ENCODE data around the gene MACROD2.
"Not testable (repeated sequence)": the region's sequence is repeated elsewhere in the genome, so short reads cannot be mapped to it uniquely, and the experiment has no call there.

The MACROD2 gene

DNA sequence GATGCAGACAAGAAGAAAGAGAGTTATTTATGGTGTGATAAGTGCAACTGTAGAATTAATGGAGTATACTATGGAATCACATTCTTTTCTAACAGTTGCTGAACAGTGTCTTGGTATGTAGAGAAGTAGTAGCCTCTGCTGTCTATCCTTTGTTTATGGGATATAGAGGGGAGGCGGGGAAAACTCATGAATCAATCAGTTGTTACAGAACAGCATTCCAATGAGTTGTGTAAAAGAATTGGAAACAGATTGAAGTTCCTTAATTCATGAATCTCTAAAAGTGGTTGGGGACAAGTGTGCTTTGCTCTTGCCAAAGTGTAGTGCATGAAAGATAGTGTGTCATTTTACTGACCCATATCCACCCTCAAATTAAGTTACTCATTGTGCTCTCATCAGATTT is 264.4 kb downstream of the MACROD2 start:
- H3K27ac ChIP-seq: no peak overlapping the region
- TF ChIP-seq ZFX (IDR thresholded peaks at IDR 0.05; ENCODE audit: borderline replicate concordance) (no peak), CTCF (IDR thresholded peaks at IDR 0.05) (no peak)

DNA sequence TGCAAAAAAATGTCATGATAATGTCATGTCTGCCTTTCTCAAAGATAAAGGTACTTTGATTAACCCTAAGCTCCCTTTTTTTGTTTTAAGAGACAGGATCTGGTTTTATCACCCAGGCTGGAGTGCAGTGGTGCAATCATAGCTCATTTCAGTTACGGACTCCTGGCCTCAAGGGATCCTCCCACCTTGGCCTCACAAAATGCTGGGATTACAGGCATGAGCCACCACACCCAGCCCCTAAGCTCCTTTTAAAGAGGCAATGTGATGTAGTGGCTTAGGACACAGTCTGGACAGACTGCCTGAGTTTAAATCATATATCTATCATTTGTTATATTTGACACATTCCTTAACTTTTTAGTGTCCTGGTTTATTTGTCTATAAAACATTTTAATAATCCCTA is 265.1 kb downstream of the MACROD2 start:
- H3K27ac ChIP-seq: no peak overlapping the region
- no peak for TF ChIP-seq CTCF (IDR thresholded peaks at IDR 0.05)
- TF ChIP-seq ZFX (IDR thresholded peaks at IDR 0.05; ENCODE audit: borderline replicate concordance): no peak

DNA sequence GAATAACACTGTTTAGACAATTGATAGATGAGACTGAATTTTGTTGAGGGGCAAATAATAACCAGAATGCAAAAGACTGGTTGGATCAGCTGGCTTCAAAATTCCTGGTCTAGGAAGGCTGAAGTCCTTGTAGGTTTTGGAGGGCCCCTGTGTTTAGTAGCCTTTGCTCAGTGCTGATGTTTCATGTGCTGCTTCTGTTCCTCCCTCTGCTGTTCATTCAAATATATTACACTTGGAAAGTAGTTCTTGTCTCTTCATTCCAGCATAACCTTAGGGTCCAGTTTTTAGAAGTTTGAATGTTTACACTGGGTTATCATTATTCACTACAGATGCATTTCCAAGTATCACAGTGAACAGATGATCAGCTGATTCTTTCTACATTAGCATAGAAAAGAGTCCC is 269.6 kb downstream of the MACROD2 start:
- TF ChIP-seq CTCF (IDR thresholded peaks at IDR 0.05) (peak; percentile 41), ZFX (IDR thresholded peaks at IDR 0.05; ENCODE audit: borderline replicate concordance) (no peak)
- H3K27ac ChIP-seq: no peak overlapping the region

DNA sequence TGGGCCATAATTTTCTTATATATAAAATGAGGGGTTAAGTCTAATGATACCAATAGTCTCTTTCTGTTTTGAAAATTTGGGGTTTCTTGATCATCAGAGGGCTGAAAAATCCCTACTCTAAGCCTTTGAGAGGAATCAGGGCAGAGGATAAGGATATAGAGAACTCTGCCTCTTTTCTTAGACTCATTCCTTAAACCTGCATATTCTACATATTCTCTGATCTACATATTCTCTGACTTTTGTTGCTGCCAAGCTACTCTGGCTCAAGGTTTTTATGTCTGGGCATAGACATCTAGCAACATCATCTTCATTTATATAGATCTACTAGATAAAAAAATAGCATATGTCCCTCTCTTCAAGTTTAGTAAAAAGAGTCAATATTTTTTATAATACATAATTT is 270.9 kb downstream of the MACROD2 start:
- H3K27ac ChIP-seq: no peak overlapping the region
- no peak for TF ChIP-seq ZFX (IDR thresholded peaks at IDR 0.05; ENCODE audit: borderline replicate concordance)
- no peak for TF ChIP-seq CTCF (IDR thresholded peaks at IDR 0.05)

DNA sequence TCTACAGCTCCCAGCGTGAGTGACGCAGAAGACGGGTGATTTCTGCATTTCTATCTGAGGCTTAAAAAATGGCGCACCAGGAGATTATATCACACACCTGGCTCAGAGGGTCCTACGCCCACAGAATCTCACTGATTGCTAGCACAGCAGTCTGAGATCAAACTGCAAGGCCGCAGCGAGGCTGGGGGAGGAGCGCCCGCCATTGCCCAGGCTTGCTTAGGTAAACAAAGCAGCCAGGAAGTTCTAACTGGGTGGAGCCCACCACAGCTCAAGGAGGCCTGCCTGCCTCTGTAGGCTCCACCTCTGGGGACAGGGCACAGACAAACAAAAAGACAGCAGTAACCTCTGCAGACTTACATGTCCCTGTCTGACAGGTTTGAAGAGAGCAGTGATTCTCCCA is 275.4 kb downstream of the MACROD2 start:
- not testable (repeated sequence) for H3K27ac ChIP-seq

GRCh38 chr20:14282140-14282539 is 286.8 kb downstream of the MACROD2 start:
- H3K27ac ChIP-seq: no peak overlapping the region
- TF ChIP-seq ZFX (IDR thresholded peaks at IDR 0.05; ENCODE audit: borderline replicate concordance) (no peak), CTCF (IDR thresholded peaks at IDR 0.05) (no peak)

- TF ChIP-seq ZFX (IDR thresholded peaks at IDR 0.05; ENCODE audit: borderline replicate concordance) (no peak), CTCF (IDR thresholded peaks at IDR 0.05) (no peak)
Observed at GRCh38 chr20:14284443-14284842, 289.1 kb downstream of the MACROD2 start.

More at GRCh38 chr20:14284443-14284842, 289.1 kb downstream of the MACROD2 start:
- no peak overlapping the region for H3K27ac ChIP-seq
